ENCODE data around the gene SYNDIG1. TPM values are rescaled to one million over a fixed set of nuclear protein-coding genes. Genes with fewer than 3 reads are reported as not detected.

SYNDIG1 gene
- total and polyA plus RNA-seq, 9 of the 15 experiments (the other 6 are each of a cell fraction or from before 2014, with no cell fraction given), result not detected

DNA sequence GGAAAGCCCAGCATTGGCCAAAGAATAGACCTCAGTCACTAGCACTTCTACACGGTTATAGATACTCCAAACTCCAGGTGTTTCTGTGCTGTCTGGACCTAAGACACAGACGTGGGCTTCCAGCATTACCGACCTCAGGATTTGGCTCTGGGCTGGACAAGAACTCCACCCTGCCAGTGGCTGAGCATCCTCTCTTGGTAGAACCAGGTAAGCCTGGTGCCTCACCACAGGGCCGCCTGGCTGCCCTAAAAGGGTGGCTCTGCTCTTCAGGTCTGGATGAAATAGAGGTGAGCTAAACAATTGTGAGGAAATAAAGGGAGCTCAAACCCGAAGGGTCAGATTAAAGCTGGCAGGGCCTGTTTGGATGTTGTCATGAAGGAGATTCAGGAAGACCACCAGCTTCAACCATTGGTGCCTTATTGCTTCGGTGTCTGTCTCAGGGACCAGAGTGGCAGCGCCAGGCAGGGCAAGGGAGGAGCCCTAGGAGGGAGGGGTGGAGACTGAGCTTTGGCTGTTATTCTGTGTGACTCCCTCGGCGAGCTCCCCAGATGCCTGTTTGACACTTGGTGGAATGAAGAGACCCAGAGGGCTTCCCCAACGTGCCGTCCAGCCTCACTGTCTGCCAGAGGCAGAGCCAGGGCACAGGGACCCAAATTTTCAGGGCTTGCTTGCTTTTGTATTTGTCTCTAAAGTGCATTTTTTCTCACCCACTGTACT is 8.6 kb downstream of the SYNDIG1 start:
- H3K4me2 ChIP-seq (ENCODE audit: insufficient read depth, low read length), result no peak overlapping the region
- 0% methylated on average over 11 of the region's 11 CpGs for WGBS (ENCODE audit: insufficient coverage, low coverage, missing lambda C conversion rate)
- ChIA-PET CTCF (ENCODE audit: low intra/inter-chr PET ratio) (no interaction called here), POLR2A (no interaction called here)
- no peaks in the 10 kb centered on the region for H3K4me1 ChIP-seq (replicated peaks in 1 of 2; ENCODE audit: control insufficient read depth in 2 of 2, insufficient read depth in 2 of 2, low read length in 2 of 2)
- no peaks in the 10 kb centered on the region for H4K20me1 ChIP-seq (replicated peaks; ENCODE audit: control insufficient read depth, insufficient read depth, low read length)
- H3K9me1 ChIP-seq (ENCODE audit: control insufficient read depth, insufficient read depth, low read length), result no peaks in the 10 kb centered on the region
- no TSS peak for BruUV-seq (replicated peaks)
- in situ Hi-C loops (cut with MboI) (no loop called here), intact Hi-C loops (cut with micrococcal nuclease) (no loop called here)
- no peaks in the 10 kb centered on the region for H3K27me3 ChIP-seq (ENCODE audit: control insufficient read depth in 2 of 2, insufficient read depth in 2 of 2, low read length in 2 of 2)
- no peaks in the 10 kb centered on the region for H3K79me2 ChIP-seq (ENCODE audit: control insufficient read depth, insufficient read depth, low read length)
- DNase-seq (ENCODE audit: extremely low read depth in 1 of 4, low spot score in 3 of 4) (no peak), FAIRE-seq (no peak), ATAC-seq (no peak)
- H3K4me3 ChIP-seq, result no peak overlapping the region
- H2AFZ ChIP-seq (ENCODE audit: low read depth, low read length), result no peak overlapping the region
- H3K9ac ChIP-seq (ENCODE audit: insufficient read depth in 1 of 2, low read depth in 2 of 2, low read length in 2 of 2), result no peak overlapping the region
- TF ChIP-seq THRAP3 (IDR thresholded peaks at IDR 0.05; ENCODE audit: borderline replicate concordance) (no peak), ZNF436 (CRISPR knock-in tag; IDR thresholded peaks at IDR 0.05) (no peak), HDAC3 (IDR thresholded peaks at IDR 0.05; ENCODE audit: borderline replicate concordance, partially characterized antibody) (no peak), ASH1L (IDR thresholded peaks at IDR 0.05; ENCODE audit: borderline replicate concordance, low read depth, partially characterized antibody) (no peak), ZNF184 (CRISPR knock-in tag; IDR thresholded peaks at IDR 0.05) (no peak), POLR2G (IDR thresholded peaks at IDR 0.05; ENCODE audit: low read depth, low read length) (no peak), MYC (IDR thresholded peaks at IDR 0.05; ENCODE audit: low read depth, low read length) (no peak), MYC (CRISPR knock-in tag; IDR thresholded peaks at IDR 0.05; ENCODE audit: borderline replicate concordance, low read depth) (no peak), ZNF282 (CRISPR knock-in tag; IDR thresholded peaks at IDR 0.05) (no peak), NEUROD1 (IDR thresholded peaks at IDR 0.05; ENCODE audit: borderline replicate concordance, low read depth, low read length, partially characterized antibody) (no peak), PRMT5 (CRISPR knock-in tag; IDR thresholded peaks at IDR 0.05) (no peak), JUNB (CRISPR knock-in tag; conservative IDR thresholded peaks at IDR 0.05) (no peak), NBN (IDR thresholded peaks at IDR 0.05; ENCODE audit: low read depth) (no peak), ARID2 (IDR thresholded peaks at IDR 0.05) (no peak)
- TF ChIP-seq, protein P1, sequence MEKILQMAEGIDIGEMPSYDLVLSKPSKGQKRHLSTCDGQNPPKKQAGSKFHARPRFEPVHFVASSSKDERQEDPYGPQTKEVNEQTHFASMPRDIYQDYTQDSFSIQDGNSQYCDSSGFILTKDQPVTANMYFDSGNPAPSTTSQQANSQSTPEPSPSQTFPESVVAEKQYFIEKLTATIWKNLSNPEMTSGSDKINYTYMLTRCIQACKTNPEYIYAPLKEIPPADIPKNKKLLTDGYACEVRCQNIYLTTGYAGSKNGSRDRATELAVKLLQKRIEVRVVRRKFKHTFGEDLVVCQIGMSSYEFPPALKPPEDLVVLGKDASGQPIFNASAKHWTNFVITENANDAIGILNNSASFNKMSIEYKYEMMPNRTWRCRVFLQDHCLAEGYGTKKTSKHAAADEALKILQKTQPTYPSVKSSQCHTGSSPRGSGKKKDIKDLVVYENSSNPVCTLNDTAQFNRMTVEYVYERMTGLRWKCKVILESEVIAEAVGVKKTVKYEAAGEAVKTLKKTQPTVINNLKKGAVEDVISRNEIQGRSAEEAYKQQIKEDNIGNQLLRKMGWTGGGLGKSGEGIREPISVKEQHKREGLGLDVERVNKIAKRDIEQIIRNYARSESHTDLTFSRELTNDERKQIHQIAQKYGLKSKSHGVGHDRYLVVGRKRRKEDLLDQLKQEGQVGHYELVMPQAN (IDR thresholded peaks at IDR 0.05; ENCODE audit: borderline replicate concordance), result no peak
- H3K9me3 ChIP-seq (replicated peaks; ENCODE audit: control insufficient read depth, insufficient read depth, low read depth, low read length), result no peaks in the 10 kb centered on the region
- no peak overlapping the region for H3K27ac ChIP-seq (ENCODE audit: extremely low read depth, low read depth, low read length)
- H3K36me3 ChIP-seq (ENCODE audit: control insufficient read depth, insufficient read depth, low read length), result no peaks in the 10 kb centered on the region
